NT2/D1 (cell line): ENCODE measurements around the gene BCL2.

Experiments used
- DNase-seq: peaks from one replicate; pipeline ENCODE4 v3.0.0-alpha.2; 2011; ENCODE audit warnings: low read depth, low spot score
- H3K27me3 ChIP-seq: 2 replicates; pipeline ENCODE4 v1.6.0; 2011; ENCODE audit warnings: mild to moderate bottlenecking; ENCODE audit not compliant: insufficient read length, insufficient read depth
- H3K36me3 ChIP-seq: 2 replicates; pipeline ENCODE4 v1.6.1; 2011; ENCODE audit warnings: mild to moderate bottlenecking, low read length, mixed read lengths; ENCODE audit not compliant: insufficient read depth, insufficient read length
- H3K4me1 ChIP-seq: 2 replicates; pipeline ENCODE4 v1.5.1; 2011; ENCODE audit not compliant: insufficient read depth, insufficient read length
- H3K4me3 ChIP-seq: 2 replicates; pipeline ENCODE4 v1.5.1; 2011; ENCODE audit warnings: low read depth; ENCODE audit not compliant: insufficient read length
- H3K9ac ChIP-seq: 2 replicates; pipeline ENCODE4 v1.6.0; 2011; ENCODE audit warnings: low read depth; ENCODE audit not compliant: insufficient read length
- H3K9me3 ChIP-seq: 2 replicates; pipeline ENCODE4 v1.5.1; 2011; ENCODE audit warnings: mild to moderate bottlenecking, low read length; ENCODE audit not compliant: insufficient read depth
- SUZ12 ChIP-seq: IDR thresholded peaks from 2 replicates; pipeline ENCODE4 v1.6.1; 2011; ENCODE audit not compliant: insufficient read length, insufficient read depth; ENCODE audit errors: extremely low read depth
- YY1 ChIP-seq: IDR thresholded peaks from 2 replicates; pipeline ENCODE4 v1.6.1; 2011; ENCODE audit not compliant: insufficient read length, insufficient read depth
- ZNF274 ChIP-seq: IDR thresholded peaks from 2 replicates; pipeline ENCODE4 v1.6.1; 2011; ENCODE audit warnings: mild to moderate bottlenecking, low read depth, low read length

BCL2 gene

GRCh38 chr18:63342206-63342605, 22.6 kb upstream of the BCL2 start:
- Histone ChIP-seq H3K9me3 (no peaks in the 10 kb centered on the region), H3K4me1 (no peaks in the 10 kb centered on the region), H3K4me3 (no peak overlapping the region), H3K9ac (no peak overlapping the region), H3K27me3 (no peaks in the 10 kb centered on the region), H3K36me3 (peaks cover 39% of the 10 kb centered on the region)
- TF ChIP-seq YY1 (no peak), SUZ12 (no peak), ZNF274 (no peak)
- no peak for DNase-seq

GRCh38 chr18:63339920-63340484, 20.4 kb upstream of the BCL2 start:
- no peaks in the 10 kb centered on the region for H3K27me3 ChIP-seq
- peak; percentile 60 for DNase-seq
- TF ChIP-seq YY1 (no peak), ZNF274 (no peak), SUZ12 (no peak)
- no peak overlapping the region for H3K4me3 ChIP-seq
- H3K9me3 ChIP-seq, result no peaks in the 10 kb centered on the region
- no peak overlapping the region for H3K9ac ChIP-seq
- no peaks in the 10 kb centered on the region for H3K4me1 ChIP-seq
- H3K36me3 ChIP-seq, result peaks cover 36% of the 10 kb centered on the region

DNA sequence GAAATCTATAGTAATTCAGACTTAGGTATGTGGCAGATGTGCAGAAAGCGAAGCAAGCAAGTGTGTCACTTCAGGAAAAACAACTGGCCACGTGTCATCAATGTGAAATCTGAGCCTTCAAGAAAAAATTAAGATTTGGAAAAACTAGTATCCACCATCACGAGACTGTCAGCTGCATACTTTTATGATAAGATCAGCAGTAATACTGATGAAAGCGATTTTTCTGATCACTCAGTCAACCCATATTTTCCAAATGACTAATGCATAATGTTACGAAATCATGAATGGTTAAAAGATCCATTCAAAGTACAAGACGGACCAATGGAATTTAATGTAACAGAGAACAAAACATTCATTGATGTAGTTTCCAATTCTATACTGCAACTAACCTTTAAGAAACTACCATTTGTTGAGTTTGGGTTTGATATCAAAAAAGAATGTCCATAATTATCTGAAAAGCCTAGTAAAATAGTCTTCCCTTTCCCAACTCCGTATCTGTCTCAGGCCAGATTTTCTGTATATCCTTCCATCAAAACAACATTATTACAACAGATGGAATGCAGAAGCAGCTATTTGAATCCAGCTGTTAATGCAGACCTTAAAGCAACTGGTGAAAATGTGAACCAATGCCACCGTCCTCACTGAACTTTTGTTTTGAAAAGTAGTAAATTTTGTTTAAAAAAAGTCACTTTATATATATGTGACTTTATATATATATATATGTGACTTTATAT, 17.0 kb upstream of the BCL2 start:
- Histone ChIP-seq H3K9ac (no peak overlapping the region), H3K4me1 (no peaks in the 10 kb centered on the region), H3K9me3 (no peaks in the 10 kb centered on the region), H3K4me3 (no peak overlapping the region), H3K27me3 (no peaks in the 10 kb centered on the region), H3K36me3 (peaks cover 39% of the 10 kb centered on the region)
- no peak for DNase-seq
- TF ChIP-seq ZNF274, result no peak
- no peak for TF ChIP-seq SUZ12
- no peak for TF ChIP-seq YY1

DNA sequence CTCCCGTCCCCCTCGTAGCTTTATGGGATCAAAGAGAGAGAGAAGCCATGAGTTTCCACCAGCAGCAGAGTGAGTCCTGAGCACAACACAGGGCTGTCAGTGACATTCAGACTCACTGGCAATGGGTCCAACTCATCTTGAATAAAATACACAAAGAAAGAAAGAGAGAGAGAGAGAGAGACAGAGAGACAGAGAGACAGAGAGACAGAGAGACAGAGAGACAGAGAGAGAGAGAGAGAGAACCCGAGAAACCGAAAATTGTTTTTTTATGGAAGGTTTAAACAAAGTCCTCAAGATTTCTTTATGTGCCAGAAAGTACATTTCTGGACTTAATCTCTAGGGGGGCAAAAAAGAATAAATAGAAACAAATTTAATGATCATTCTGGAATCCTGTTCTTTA, 11.5 kb upstream of the BCL2 start:
- TF ChIP-seq SUZ12 (no peak), YY1 (no peak), ZNF274 (no peak)
- H3K27me3 ChIP-seq, result no peaks in the 10 kb centered on the region
- H3K9me3 ChIP-seq, result no peaks in the 10 kb centered on the region
- no peaks in the 10 kb centered on the region for H3K4me1 ChIP-seq
- H3K9ac ChIP-seq, result no peak overlapping the region
- H3K4me3 ChIP-seq, result no peak overlapping the region
- no peak for DNase-seq
- peaks cover 30% of the 10 kb centered on the region for H3K36me3 ChIP-seq

- Histone ChIP-seq H3K27me3 (no peaks in the 10 kb centered on the region), H3K4me1 (no peaks in the 10 kb centered on the region), H3K9ac (no peak overlapping the region), H3K36me3 (peaks cover 18% of the 10 kb centered on the region), H3K4me3 (no peak overlapping the region), H3K9me3 (no peaks in the 10 kb centered on the region)
- TF ChIP-seq YY1 (no peak), ZNF274 (no peak), SUZ12 (no peak)
- DNase-seq, result no peak
These were observed 10.0 kb upstream of the BCL2 start for GRCh38 chr18:63329431-63330145.

DNA sequence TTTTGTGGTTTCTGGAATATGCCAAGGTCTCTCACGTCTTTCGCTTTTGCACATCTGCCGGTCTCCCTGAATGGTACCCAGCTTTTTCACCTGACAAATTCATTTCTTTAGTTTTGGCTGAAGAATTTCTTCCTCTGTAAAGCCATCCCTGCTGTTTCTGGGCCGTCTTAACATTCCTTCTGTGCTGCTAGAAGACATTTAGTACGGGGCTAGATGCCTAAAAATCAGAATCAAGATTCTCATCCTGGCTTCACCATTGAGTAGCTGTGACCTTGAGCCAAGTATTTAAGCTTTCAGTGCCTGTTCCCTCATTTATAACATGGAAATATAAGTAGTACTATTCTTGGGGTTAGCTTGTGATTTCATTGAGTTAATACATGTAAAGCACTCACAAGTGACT, 6.4 kb upstream of the BCL2 start:
- peaks cover under 1% of the 10 kb centered on the region for H3K4me1 ChIP-seq
- peaks cover 3% of the 10 kb centered on the region for H3K36me3 ChIP-seq
- H3K9me3 ChIP-seq, result no peaks in the 10 kb centered on the region
- peaks cover 5% of the 10 kb centered on the region for H3K27me3 ChIP-seq
- H3K4me3 ChIP-seq, result no peak overlapping the region
- no peak for TF ChIP-seq SUZ12
- TF ChIP-seq ZNF274, result no peak
- no peak for TF ChIP-seq YY1
- H3K9ac ChIP-seq, result no peak overlapping the region
- no peak for DNase-seq

DNA sequence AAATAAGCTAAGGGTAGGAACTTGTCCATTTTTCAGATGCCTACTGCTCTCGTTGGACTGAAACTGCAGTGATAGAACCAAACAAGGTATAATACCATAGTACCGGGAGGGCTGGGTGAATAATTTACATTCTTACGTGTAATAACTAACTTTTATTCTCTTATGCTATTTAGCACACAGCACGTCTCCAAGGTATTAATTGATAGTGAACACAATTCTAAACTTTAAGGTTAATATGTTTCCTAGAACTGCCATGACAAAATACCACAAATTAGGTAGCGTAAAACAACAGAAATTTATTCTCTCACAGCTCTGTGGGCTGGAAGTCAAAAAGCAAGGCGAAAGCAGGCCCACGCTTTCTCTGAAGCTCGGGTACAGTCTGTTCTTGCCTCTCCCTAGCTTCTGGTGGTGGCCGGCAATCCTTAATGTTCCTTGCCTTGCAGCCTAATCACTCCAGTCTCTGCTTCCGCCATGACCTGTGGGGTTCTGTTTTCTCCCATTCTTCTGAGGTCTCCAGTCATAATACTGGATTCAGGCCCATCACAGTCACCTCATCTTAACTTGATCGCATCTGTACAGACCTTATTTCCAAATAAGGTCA, 5.6 kb upstream of the BCL2 start:
- Histone ChIP-seq H3K4me3 (no peak overlapping the region), H3K27me3 (peaks cover 8% of the 10 kb centered on the region), H3K36me3 (no peaks in the 10 kb centered on the region), H3K4me1 (peaks cover 3% of the 10 kb centered on the region), H3K9ac (no peak overlapping the region), H3K9me3 (no peaks in the 10 kb centered on the region)
- TF ChIP-seq SUZ12 (no peak), YY1 (no peak), ZNF274 (no peak)
- no peak for DNase-seq
